PC-9 (cell line): ENCODE results near the gene IP6K2. TPM values are rescaled to one million over a fixed set of nuclear protein-coding genes. Genes with fewer than 3 reads are reported as not detected.

Source experiments
- BruUV-seq: library from RNA; stranded (reverse); fragments of 400-500 nt; replicated peaks from 2 replicates; lab custom pipeline; 2021; lab: Mats Ljungman, UMichigan
- CTCF ChIA-PET: fragments of 300-600 bp; sonication (Branson Sonifier 250); formaldehyde crosslinking; loops from one replicate; lab custom pipeline; 2022; ENCODE audit warnings: antibody characterized with exemption; lab: Charles Lee
- POLR2A ChIA-PET: fragments of 300-600 bp; sonication (Branson Sonifier 250); formaldehyde crosslinking; loops from one replicate; lab custom pipeline; 2022; ENCODE audit warnings: antibody characterized with exemption; ENCODE audit not compliant: unreplicated experiment; lab: Charles Lee
- DNase-seq, 2 experiments: peaks; one replicate each; pipeline versions ENCODE4 v3.0.0 to v3.0.0-alpha.2; 2015 to 2022; ENCODE audit warnings: mixed read lengths in 1 of 2
- H2AFZ ChIP-seq: fragments of 200-600 bp; sonication (generic); 2 replicates; pipeline ENCODE4 v1.8.1; 2017; ENCODE audit warnings: antibody characterized with exemption
- H3F3A ChIP-seq: fragments of 200-600 bp; sonication (generic); 2 replicates; pipeline ENCODE4 v1.8.1; 2017; ENCODE audit warnings: antibody characterized with exemption, mild to moderate bottlenecking, low read depth; ENCODE audit not compliant: insufficient read depth
- H3K27ac ChIP-seq: fragments of 200-600 bp; sonication (generic); 2 replicates; pipeline ENCODE4 v1.6.1; 2016; ENCODE audit warnings: mixed run types
- H3K27me3 ChIP-seq: fragments of 200-600 bp; sonication (generic); 2 replicates; pipeline ENCODE4 v1.6.1; 2016; ENCODE audit warnings: low read depth, mixed run types; ENCODE audit not compliant: insufficient read depth
- H3K36me3 ChIP-seq: fragments of 200-600 bp; sonication (generic); 2 replicates; pipeline ENCODE4 v1.6.1; 2016; ENCODE audit warnings: low read depth, mixed run types
- H3K4me1 ChIP-seq: fragments of 200-600 bp; sonication (generic); replicated peaks from 2 replicates; pipeline ENCODE4 v1.6.1; 2016; ENCODE audit warnings: mixed run types; ENCODE audit not compliant: insufficient read depth
- H3K4me2 ChIP-seq: fragments of 200-600 bp; sonication (generic); 2 replicates; pipeline ENCODE4 v1.6.1; 2017; ENCODE audit warnings: mixed run types
- H3K4me3 ChIP-seq: fragments of 200-600 bp; sonication (generic); 2 replicates; pipeline ENCODE4 v1.6.1; 2016; ENCODE audit warnings: mixed run types
- H3K79me2 ChIP-seq: fragments of 200-600 bp; sonication (generic); 2 replicates; pipeline ENCODE4 v1.6.1; 2017; ENCODE audit warnings: low read depth, mixed run types
- H3K9me2 ChIP-seq: fragments of 200-600 bp; sonication (generic); 2 replicates; pipeline ENCODE4 v1.8.1; 2017; ENCODE audit warnings: mild to moderate bottlenecking; ENCODE audit not compliant: insufficient read depth
- H3K9me3 ChIP-seq: fragments of 200-600 bp; sonication (generic); 2 replicates; pipeline ENCODE4 v1.8.1; 2016; ENCODE audit warnings: low read depth; ENCODE audit not compliant: insufficient read depth
- H4K20me1 ChIP-seq: fragments of 200-600 bp; sonication (generic); 2 replicates; pipeline ENCODE4 v1.8.1; 2017; ENCODE audit not compliant: insufficient read depth
- EZH2 ChIP-seq: fragments of 200-600 bp; sonication (generic); IDR thresholded peaks from 2 replicates; pipeline ENCODE4 v1.8.0; 2017; ENCODE audit warnings: antibody characterized with exemption, low read depth
- intact Hi-C: fragments of 100-400 bp; cut with micrococcal nuclease; formaldehyde crosslinking; loops from one replicate; pipeline ENCODE4 v1.10.0; 2022; ENCODE audit not compliant: unreplicated experiment
- total RNA-seq: library from RNA; stranded (reverse); gene quantifications from 2 replicates; pipeline ENCODE4 v1.2.3, GENCODE V29; 2021
- TF ChIP-seq, protein P1 (sequence below): fragments of 200-600 bp; sonication (generic); conservative IDR thresholded peaks from 2 replicates; pipeline ENCODE4 v1.6.1; 2017; ENCODE audit warnings: mixed run types, antibody characterized with exemption, mild to moderate bottlenecking, moderate library complexity

IP6K2 gene
- total RNA-seq, 1 experiment from 2014 or later = 123 TPM

GRCh38 chr3:48662145-48662752, 54.8 kb downstream of the IP6K2 start:
- Histone ChIP-seq H3K4me3 (no peak overlapping the region; the same call in 1 of the 2 replicates), H3K4me1 (0 out of 2 replicates have a peak, but pooled peaks cover 4% of the 10 kb centered on the region), H2AFZ (no peak overlapping the region), H3K27me3 (no peaks in the 10 kb centered on the region), H3F3A (peaks cover 10% of the 10 kb centered on the region; the same call in 1 of the 2 replicates), H4K20me1 (no peaks in the 10 kb centered on the region), H3K79me2 (no peaks in the 10 kb centered on the region), H3K4me2 (no peak overlapping the region; the same call in 1 of the 2 replicates), H3K27ac (no peak overlapping the region), H3K9me3 (no peaks in the 10 kb centered on the region; the same call in 1 of the 2 replicates), H3K36me3 (no peaks in the 10 kb centered on the region), H3K9me2 (no peaks in the 10 kb centered on the region)
- TF ChIP-seq, protein P1, sequence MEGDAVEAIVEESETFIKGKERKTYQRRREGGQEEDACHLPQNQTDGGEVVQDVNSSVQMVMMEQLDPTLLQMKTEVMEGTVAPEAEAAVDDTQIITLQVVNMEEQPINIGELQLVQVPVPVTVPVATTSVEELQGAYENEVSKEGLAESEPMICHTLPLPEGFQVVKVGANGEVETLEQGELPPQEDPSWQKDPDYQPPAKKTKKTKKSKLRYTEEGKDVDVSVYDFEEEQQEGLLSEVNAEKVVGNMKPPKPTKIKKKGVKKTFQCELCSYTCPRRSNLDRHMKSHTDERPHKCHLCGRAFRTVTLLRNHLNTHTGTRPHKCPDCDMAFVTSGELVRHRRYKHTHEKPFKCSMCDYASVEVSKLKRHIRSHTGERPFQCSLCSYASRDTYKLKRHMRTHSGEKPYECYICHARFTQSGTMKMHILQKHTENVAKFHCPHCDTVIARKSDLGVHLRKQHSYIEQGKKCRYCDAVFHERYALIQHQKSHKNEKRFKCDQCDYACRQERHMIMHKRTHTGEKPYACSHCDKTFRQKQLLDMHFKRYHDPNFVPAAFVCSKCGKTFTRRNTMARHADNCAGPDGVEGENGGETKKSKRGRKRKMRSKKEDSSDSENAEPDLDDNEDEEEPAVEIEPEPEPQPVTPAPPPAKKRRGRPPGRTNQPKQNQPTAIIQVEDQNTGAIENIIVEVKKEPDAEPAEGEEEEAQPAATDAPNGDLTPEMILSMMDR = no peak
- no peak for TF ChIP-seq EZH2
- intact Hi-C loops = loop anchor here (5.0 kb wide), 2 partner anchors 65 to 220 kb away; partner anchors contain the start of genes CCDC51, COL7A1 and TMA7
- BruUV-seq = no TSS peak
- ChIA-PET POLR2A (interaction anchor here (0.5 to 0.6 kb wide), 3 partner anchors 55 to 421 kb away, joined by 3 to 4 read pairs (median 3); partner anchors contain the start of genes IP6K2 and ZNF589), CTCF (interaction anchor here (2.8 kb wide), 1 partner anchor 24 kb away, joined by 6 read pairs; the partner anchor contains the start of gene NCKIPSD)
- DNase-seq = no peak

DNA sequence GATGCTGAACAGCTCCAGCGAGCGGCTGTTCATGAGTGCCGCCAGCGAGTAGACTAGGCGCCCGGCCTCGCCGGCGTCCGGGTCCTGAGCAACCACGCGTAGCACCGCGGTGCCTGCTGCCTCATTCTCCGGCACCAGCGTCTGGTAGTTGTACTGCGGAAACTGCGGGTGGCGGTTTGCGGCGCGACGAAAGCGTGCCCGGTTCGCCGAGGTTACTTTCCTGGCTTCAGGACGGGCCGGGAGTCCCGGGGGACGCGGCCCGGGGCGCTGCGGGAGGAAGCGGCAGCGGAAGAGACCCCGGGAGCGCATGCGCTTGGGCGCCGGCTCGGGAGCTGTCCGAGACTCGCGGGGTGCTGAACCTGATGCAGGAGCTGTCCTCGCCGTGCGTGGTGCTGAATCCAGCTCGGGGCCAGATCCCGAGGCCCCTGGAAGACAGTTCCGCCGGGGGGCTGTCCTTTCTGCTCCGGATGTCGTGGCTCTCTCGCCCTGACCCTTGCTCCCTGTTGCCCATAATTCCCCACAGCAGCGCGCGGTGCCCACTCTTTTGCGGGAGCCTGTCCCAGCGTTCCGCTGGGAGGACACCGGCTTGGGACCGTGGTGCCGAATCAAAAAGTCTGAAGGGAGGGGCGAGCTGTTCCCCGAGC, 55.4 kb downstream of the IP6K2 start:
- H3K79me2 ChIP-seq = no peaks in the 10 kb centered on the region
- intact Hi-C loops = loop anchor here (5.0 kb wide), 2 partner anchors 64 to 219 kb away; partner anchors contain the start of genes CCDC51, COL7A1 and TMA7
- BruUV-seq = no TSS peak
- no peak overlapping the region for H3K27ac ChIP-seq
- 0 out of 2 replicates have a peak, but pooled peaks cover 4% of the 10 kb centered on the region for H3K4me1 ChIP-seq
- TF ChIP-seq, protein P1 = no peak
- no peak for TF ChIP-seq EZH2
- H3K9me3 ChIP-seq = no peaks in the 10 kb centered on the region; the same call in 1 of the 2 replicates
- no peak overlapping the region for H3K4me2 ChIP-seq
- peak in 1 of 2 experiments; percentile 41 for DNase-seq
- ChIA-PET POLR2A (interaction anchor here (0.6 kb wide), 1 partner anchor 30 kb away, joined by 4 read pairs; no protein-coding TSS in a partner anchor), CTCF (interaction anchor here (0.6 kb wide), 2 partner anchors 106 to 225 kb away, joined by 3 read pairs; no protein-coding TSS in a partner anchor)
- H4K20me1 ChIP-seq = no peaks in the 10 kb centered on the region
- H2AFZ ChIP-seq = no peak overlapping the region
- no peaks in the 10 kb centered on the region for H3K9me2 ChIP-seq
- H3K27me3 ChIP-seq = no peaks in the 10 kb centered on the region
- H3F3A ChIP-seq = peaks cover 10% of the 10 kb centered on the region; the same call in 1 of the 2 replicates
- H3K36me3 ChIP-seq = no peaks in the 10 kb centered on the region
- H3K4me3 ChIP-seq = no peak overlapping the region

DNA sequence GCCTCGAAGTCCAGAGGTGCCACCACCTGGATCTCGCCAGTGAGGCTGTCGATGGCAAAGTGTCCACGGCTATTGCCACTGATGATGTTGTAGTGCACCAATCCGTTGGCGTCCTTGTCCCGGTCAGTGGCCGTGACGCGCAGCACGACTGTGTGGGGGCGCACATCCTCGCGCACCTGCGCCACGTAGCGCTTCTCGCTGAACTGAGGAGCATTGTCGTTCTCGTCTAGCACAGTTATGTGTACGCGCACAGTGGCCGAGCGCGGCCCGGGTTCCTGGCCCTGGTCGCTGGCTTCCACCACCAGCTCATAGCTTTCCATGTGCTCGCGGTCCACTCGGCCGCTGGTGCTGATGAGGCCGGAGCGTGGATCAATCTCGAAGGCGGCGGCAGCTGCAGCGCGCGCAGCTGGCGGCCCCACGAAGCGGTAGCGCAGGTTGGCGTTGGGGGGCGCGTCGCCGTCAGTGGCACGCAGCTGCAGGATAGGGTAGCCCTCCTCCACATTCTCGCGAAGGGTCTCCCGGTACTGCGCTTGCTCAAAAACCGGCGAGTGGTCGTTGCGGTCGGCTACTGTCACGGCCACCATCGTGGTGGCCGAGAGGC, 56.1 kb downstream of the IP6K2 start:
- H3K27ac ChIP-seq = no peak overlapping the region
- ChIA-PET POLR2A (no interaction called here), CTCF (interaction anchor here (0.6 kb wide), 2 partner anchors 105 to 225 kb away, joined by 3 read pairs; no protein-coding TSS in a partner anchor)
- H3K9me2 ChIP-seq = no peaks in the 10 kb centered on the region
- peaks cover 10% of the 10 kb centered on the region; the same call in 1 of the 2 replicates for H3F3A ChIP-seq
- H3K4me1 ChIP-seq = 0 out of 2 replicates have a peak, but pooled peaks cover 4% of the 10 kb centered on the region
- no peaks in the 10 kb centered on the region; the same call in 1 of the 2 replicates for H3K9me3 ChIP-seq
- no peaks in the 10 kb centered on the region for H4K20me1 ChIP-seq
- no peak overlapping the region for H3K4me2 ChIP-seq
- no peaks in the 10 kb centered on the region for H3K27me3 ChIP-seq
- no peaks in the 10 kb centered on the region for H3K36me3 ChIP-seq
- BruUV-seq = no TSS peak
- TF ChIP-seq EZH2 = no peak
- TF ChIP-seq, protein P1 = no peak
- no peaks in the 10 kb centered on the region for H3K79me2 ChIP-seq
- H2AFZ ChIP-seq = no peak overlapping the region
- DNase-seq = no peak
- no peak overlapping the region for H3K4me3 ChIP-seq
- intact Hi-C loops = loop anchor here (5.0 kb wide), 2 partner anchors 64 to 219 kb away; partner anchors contain the start of genes CCDC51, COL7A1 and TMA7
